Duodenal mucosa (tissue), 2 donors: ENCODE data around the gene GABPB1.

Experiments
- H3K27ac ChIP-seq: one replicate; pipeline ENCODE4 v1.7.0; 2013; ENCODE audit warnings: low read depth, low read length
- H3K27me3 ChIP-seq, 2 donors: one replicate each; pipeline ENCODE4 v1.7.0; 2013; ENCODE audit warnings: low read length in 2 of 2, control low read depth in 1 of 2; ENCODE audit not compliant: insufficient read depth in 2 of 2, control insufficient read depth in 1 of 2
- H3K36me3 ChIP-seq, 2 donors: one replicate each; pipeline ENCODE4 v1.7.0; 2013; ENCODE audit warnings: low read length in 2 of 2, control low read depth in 1 of 2; ENCODE audit not compliant: insufficient read depth in 2 of 2, control insufficient read depth in 1 of 2
- H3K4me1 ChIP-seq, 2 donors: one replicate each; pipeline ENCODE4 v1.7.0; 2013; ENCODE audit warnings: low read length in 2 of 2, control low read depth in 1 of 2; ENCODE audit not compliant: insufficient read depth in 2 of 2, control insufficient read depth in 1 of 2
- H3K4me3 ChIP-seq, 2 donors: one replicate each; pipeline ENCODE4 v1.7.0; 2013; ENCODE audit warnings: low read length in 2 of 2, low read depth in 1 of 2
- H3K9ac ChIP-seq, 2 donors: one replicate each; pipeline ENCODE4 v1.7.0; 2013; ENCODE audit warnings: low read length in 2 of 2, low read depth in 1 of 2
- H3K9me3 ChIP-seq, 2 donors: one replicate each; pipeline ENCODE4 v1.7.0; 2013; ENCODE audit warnings: low read length in 2 of 2, control low read depth in 1 of 2; ENCODE audit not compliant: control insufficient read depth in 1 of 2

The GABPB1 gene

DNA sequence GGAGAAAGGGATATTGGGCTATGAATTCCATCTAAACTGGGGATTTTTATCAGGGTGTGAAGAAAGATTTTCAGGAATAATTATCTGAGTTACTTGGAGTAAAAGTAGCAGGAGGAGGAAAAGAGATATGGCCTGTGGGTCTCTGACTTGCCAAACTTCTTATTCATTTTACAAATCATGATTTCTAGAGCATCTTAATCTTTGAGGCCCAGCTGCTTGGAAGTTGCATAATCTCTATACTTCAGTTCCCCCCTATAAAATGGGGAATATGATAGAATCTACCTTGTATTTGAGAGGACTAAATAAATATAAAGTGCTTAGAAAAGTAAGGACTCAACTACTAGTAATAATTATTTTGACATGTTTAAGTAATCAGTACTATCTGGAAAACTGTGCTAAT, 11.0 kb upstream of the GABPB1 start:
- Histone ChIP-seq H3K4me1 (no peaks in the 10 kb centered on the region), H3K36me3 (peaks cover 0 to 15% of the 10 kb centered on the region in 2 donors), H3K9me3 (no peaks in the 10 kb centered on the region), H3K9ac (no peak overlapping the region), H3K4me3 (no peak overlapping the region), H3K27ac (no peak overlapping the region), H3K27me3 (no peaks in the 10 kb centered on the region)

DNA sequence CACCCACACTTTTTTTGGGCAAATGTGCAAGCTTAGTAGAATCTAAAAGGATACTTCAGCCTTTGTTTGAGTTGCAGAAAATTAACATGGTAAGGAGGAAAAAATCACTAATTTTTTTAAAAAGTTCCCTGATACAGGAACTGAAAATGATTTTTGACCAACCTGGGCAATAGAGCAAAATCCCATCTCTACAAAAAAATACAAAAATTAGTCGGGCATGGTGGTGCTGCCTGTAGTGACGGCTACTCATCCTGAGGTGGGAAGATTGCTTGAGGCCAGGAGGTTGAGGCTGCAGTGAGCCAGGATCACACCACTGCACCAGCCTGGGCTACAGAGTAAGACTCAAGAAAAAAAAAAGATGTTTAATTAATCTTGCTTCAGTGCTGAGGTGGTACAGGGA, 10.6 kb upstream of the GABPB1 start:
- Histone ChIP-seq H3K36me3 (peaks cover 0 to 18% of the 10 kb centered on the region in 2 donors), H3K27ac (no peak overlapping the region), H3K4me3 (no peak overlapping the region), H3K4me1 (no peaks in the 10 kb centered on the region), H3K9ac (no peak overlapping the region), H3K27me3 (no peaks in the 10 kb centered on the region), H3K9me3 (no peaks in the 10 kb centered on the region)

DNA sequence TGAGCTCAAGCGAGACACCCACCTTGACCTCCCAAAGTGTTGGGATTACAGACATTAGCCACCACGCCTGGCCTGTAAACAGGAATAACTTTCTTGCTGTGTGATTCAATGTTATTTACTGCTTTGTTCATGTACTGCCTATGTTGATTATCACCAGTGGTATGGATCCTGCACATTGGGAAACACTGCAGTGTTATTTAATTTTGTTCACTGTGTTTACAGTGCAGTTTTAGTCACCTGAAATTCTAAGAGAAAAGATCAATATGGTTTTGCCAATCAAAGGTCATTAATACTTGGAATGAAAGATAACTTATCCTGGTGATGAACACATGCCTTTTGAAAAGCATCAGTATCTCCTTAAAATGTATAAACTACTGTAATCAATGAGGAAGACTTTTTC, 8.6 kb upstream of the GABPB1 start:
- Histone ChIP-seq H3K36me3 (peaks cover 0 to 24% of the 10 kb centered on the region in 2 donors), H3K4me1 (no peaks in the 10 kb centered on the region), H3K4me3 (no peak overlapping the region), H3K9ac (no peak overlapping the region), H3K9me3 (no peaks in the 10 kb centered on the region), H3K27ac (no peak overlapping the region), H3K27me3 (no peaks in the 10 kb centered on the region)

DNA sequence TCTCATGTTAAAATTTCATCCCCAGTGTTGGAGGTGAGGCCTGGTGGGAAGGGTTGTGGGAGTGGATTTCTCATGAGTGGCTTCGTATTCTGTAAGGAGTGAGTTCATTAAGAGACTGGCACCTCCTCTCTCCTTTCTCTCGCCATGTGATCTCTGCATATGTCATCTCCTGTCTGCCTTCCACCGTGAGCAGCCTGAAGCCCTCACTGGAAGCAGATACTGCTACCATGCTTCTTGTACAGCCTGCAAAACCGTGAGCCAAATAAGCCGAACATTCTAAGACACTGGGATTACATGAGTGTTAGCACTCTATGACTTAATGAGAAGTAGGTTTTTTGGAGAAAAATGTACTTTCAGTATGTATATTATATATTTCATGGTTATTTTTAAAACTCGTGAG, 6.8 kb upstream of the GABPB1 start:
- Histone ChIP-seq H3K9me3 (no peaks in the 10 kb centered on the region), H3K4me3 (no peak overlapping the region), H3K4me1 (peaks cover 5% of the 10 kb centered on the region in 2 donors), H3K36me3 (peaks cover 0 to 28% of the 10 kb centered on the region in 2 donors), H3K27me3 (no peaks in the 10 kb centered on the region), H3K9ac (no peak overlapping the region), H3K27ac (no peak overlapping the region)

DNA sequence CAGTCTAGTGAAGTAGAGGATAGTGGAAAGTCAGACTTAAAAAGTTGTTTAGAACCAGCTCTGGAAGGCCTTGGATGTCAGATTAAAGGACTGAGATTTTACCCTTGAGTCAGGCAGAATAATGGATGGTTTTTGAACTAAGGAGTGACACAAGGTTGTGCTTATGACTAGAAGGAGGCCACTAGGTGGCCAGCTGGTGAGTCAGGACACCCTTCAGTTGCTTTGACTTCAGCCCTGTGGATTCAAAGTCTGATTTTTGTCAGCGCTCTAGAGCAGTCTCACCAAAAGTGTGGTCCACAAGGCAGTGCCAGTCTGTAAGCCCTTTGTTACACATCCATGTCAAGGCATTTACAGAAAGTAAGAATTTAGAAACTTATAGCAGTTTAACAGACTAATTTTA, 3.8 kb upstream of the GABPB1 start:
- Histone ChIP-seq H3K27ac (no peak overlapping the region), H3K4me1 (peaks cover 14 to 15% of the 10 kb centered on the region in 2 donors), H3K36me3 (peaks cover 0 to 28% of the 10 kb centered on the region in 2 donors), H3K4me3 (no peak overlapping the region), H3K9ac (no peak overlapping the region), H3K27me3 (no peaks in the 10 kb centered on the region), H3K9me3 (no peaks in the 10 kb centered on the region)

DNA sequence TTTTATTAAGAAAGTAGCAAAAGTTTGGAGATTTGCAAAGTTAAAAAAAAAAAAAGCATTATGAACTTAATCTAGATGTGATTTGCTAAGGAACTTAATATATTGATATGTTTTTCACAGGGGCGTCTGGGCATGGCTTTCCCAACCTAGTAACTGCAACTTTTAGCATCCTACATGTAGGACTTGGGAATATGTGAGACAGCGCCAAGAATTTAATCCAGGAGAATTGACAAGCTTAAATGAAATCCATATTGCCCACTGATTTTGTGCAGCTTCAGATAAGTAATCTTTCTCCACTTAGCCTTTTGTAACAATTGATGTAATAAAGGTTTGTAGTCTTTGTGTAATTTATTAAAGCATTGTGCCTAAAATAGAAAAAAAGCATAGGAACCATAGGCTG, 982 bp upstream of the GABPB1 start:
- Histone ChIP-seq H3K4me1 (peaks cover 26 to 28% of the 10 kb centered on the region in 2 donors), H3K9me3 (no peaks in the 10 kb centered on the region), H3K9ac (peak overlapping the region; percentile 87 to 95), H3K27me3 (no peaks in the 10 kb centered on the region), H3K27ac (no peak overlapping the region), H3K4me3 (peak overlapping the region; percentile 81 to 96), H3K36me3 (peaks cover 0 to 13% of the 10 kb centered on the region in 2 donors)

DNA sequence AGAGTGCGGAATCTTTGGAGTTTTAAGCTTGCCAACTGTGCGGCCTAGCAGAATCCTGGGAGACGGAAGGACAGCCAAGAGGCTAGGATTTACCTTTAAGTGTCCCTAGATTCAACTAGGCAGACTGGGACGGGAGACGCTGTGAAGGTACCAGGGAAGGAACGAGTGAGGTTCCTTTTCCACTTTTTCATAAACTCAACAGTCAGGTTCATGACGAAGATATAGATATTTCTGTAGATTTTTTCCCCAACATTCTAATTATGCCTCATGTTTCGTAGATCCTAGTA, 564 bp upstream of the GABPB1 start:
- Histone ChIP-seq H3K27me3 (no peaks in the 10 kb centered on the region), H3K36me3 (peaks cover 0 to 10% of the 10 kb centered on the region in 2 donors), H3K9me3 (no peaks in the 10 kb centered on the region), H3K4me1 (peaks cover 30 to 32% of the 10 kb centered on the region in 2 donors), H3K27ac (peak overlapping the region; percentile 99), H3K9ac (peak overlapping the region; percentile 87 to 95), H3K4me3 (peak overlapping the region; percentile 81 to 96)

DNA sequence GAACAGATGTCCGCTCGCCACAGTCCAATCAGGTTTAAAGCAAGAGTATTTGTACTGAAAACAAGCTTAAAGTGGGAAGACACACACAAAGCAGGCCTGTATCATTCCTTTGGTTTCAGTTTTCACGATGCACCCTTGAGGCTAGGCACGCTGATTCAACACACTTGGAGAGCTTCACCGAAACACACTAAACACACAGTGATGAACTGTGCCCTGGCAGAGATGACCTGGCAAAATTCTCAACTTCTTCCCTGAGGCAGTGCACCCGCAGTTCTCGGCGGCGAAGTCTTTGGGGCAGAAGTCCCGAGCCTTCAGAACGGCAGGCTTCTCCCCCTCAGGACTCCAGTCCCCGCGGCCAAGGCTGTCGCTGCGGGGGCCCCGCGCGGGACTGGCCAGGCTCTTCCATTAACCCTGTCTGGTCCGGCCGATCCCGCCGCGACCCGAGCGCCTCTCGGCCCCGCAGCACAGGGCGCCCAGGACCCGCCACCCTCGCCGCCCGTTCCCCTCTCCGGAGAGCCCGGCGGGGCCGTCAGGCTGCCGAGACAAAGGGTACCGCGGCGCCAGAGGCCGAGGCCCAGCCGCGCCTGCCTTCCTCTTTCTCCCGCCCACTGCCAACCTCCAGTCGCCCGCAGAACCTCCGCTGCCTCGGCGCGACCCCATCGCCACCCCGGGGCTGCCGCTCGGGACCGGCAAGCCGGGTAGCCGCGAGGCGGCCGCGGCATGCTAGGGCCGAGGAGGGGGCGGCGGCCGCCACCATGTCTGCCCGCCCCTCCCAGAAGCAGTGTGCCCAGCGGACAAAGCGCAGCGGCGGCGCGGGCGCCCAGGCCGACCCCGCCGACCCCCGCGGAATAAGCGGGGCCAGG, 792 bp downstream of the GABPB1 start:
- H3K36me3 ChIP-seq, result peaks cover 0 to 4% of the 10 kb centered on the region in 2 donors
- H3K4me1 ChIP-seq, result peaks cover 32 to 37% of the 10 kb centered on the region in 2 donors
- no peaks in the 10 kb centered on the region for H3K27me3 ChIP-seq
- H3K9ac ChIP-seq, result peak overlapping the region; percentile 87 to 95
- peak overlapping the region; percentile 81 to 96 for H3K4me3 ChIP-seq
- no peaks in the 10 kb centered on the region for H3K9me3 ChIP-seq
- peak overlapping the region; percentile 99 for H3K27ac ChIP-seq

DNA sequence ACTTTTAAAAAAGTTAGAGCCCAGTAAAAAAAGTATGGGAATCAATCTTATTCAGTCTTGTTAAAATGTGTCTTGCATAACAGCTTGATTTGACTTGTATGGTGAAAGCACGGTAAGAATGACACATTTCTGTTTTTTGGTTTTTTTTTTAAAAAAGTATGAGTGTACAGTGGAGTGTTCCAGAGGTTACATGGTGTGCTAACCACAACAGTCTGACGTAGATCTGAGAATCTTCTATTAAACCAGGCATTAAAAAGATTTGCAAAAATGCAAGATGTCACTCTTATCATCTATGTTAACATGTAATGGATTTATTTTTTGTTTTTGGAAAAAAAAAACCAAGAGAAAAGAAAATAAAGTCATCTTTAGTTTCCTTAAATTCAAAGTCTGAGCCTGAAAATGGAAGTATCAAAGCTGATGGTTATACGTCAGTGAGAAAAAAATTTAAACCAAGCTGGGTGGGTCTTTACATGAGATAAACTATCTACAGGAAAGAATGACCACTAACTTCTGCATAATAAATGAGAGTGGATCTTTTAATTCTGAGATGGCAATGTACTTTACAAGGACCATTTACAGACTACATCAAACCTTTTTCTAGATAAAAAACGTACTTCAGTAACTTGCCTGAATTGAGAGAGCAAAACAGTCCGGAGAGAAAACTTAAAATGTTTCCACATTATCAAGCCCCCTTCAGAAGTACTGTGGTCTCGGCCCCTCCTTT, 1.6 kb downstream of the GABPB1 start:
- H3K4me1 ChIP-seq, result peaks cover 32 to 37% of the 10 kb centered on the region in 2 donors
- peak overlapping the region; percentile 81 to 96 for H3K4me3 ChIP-seq
- H3K9me3 ChIP-seq, result no peaks in the 10 kb centered on the region
- H3K9ac ChIP-seq, result peak overlapping the region; percentile 87 to 95
- H3K27ac ChIP-seq, result peak overlapping the region; percentile 99
- peaks cover 0 to 4% of the 10 kb centered on the region in 2 donors for H3K36me3 ChIP-seq
- no peaks in the 10 kb centered on the region for H3K27me3 ChIP-seq

DNA sequence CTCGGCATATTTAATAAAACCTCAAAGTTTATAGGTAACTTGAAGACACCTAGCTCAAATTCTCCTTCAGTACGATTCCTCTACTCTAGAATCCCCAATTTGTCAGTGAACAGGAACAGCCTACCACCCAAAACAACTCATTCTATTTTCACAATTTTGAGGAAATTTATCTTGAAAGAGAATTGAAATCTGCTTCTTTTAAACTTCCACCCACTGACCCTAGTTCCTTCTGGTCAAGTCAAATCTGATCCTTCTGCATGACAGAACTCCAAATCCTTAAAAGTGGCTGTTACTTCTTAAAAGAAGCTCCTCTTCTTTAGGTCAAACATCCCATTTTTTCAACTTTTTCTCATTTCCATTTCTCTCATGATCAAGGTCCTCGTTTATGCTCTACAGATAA, 4.4 kb downstream of the GABPB1 start:
- Histone ChIP-seq H3K36me3 (no peaks in the 10 kb centered on the region), H3K4me3 (no peak overlapping the region), H3K27me3 (no peaks in the 10 kb centered on the region), H3K9me3 (no peaks in the 10 kb centered on the region), H3K9ac (peak overlapping the region in 1 of 2 donors; percentile 16), H3K4me1 (peaks cover 17 to 23% of the 10 kb centered on the region in 2 donors), H3K27ac (no peak overlapping the region)
